GM23338 (cell line): ENCODE measurements around the gene MAN1C1. TPM values are rescaled to one million over a fixed set of nuclear protein-coding genes. Genes with fewer than 3 reads are reported as not detected.

Experiments used
- ATAC-seq: fragments of 200-7000 bp; cut with Tn5 transposase; 3 replicates; pipeline ENCODE4 v1.9.1; 2020
- DNase-seq: peaks from one replicate; pipeline ENCODE4 v3.0.0-alpha.2; 2015; ENCODE audit warnings: low spot score
- H2AFZ ChIP-seq: fragments of 200-600 bp; sonication (generic); 2 replicates; pipeline ENCODE4 v1.8.0; 2016; ENCODE audit warnings: antibody characterized with exemption, mild to moderate bottlenecking, moderate library complexity
- H3F3A ChIP-seq: fragments of 200-600 bp; sonication (generic); replicated peaks from 2 replicates; pipeline ENCODE4 v1.8.0; 2017; ENCODE audit warnings: antibody characterized with exemption, mixed run types, low read depth
- H3K27ac ChIP-seq: fragments of 200-600 bp; sonication (generic); 2 replicates; pipeline ENCODE4 v1.6.1; 2016; ENCODE audit warnings: low read depth
- H3K27me3 ChIP-seq: fragments of 200-600 bp; sonication (generic); 2 replicates; pipeline ENCODE4 v1.8.0; 2016; ENCODE audit warnings: mild to moderate bottlenecking, mixed run types, moderate library complexity; ENCODE audit not compliant: insufficient read depth
- H3K36me3 ChIP-seq: fragments of 200-600 bp; sonication (generic); 2 replicates; pipeline ENCODE4 v1.8.0; 2016; ENCODE audit warnings: mild to moderate bottlenecking; ENCODE audit not compliant: insufficient read depth
- H3K4me1 ChIP-seq: fragments of 200-600 bp; sonication (generic); 2 replicates; pipeline ENCODE4 v1.8.0; 2016; ENCODE audit warnings: mild to moderate bottlenecking, moderate library complexity; ENCODE audit not compliant: insufficient read depth
- H3K4me2 ChIP-seq: fragments of 200-600 bp; sonication (generic); 2 replicates; pipeline ENCODE4 v1.7.1; 2017; ENCODE audit warnings: mixed run types
- H3K4me3 ChIP-seq: fragments of 200-600 bp; sonication (generic); 2 replicates; pipeline ENCODE4 v1.6.1; 2016; ENCODE audit warnings: mixed run types
- H3K79me2 ChIP-seq: fragments of 200-600 bp; sonication (generic); replicated peaks from 2 replicates; pipeline ENCODE4 v1.8.0; 2017; ENCODE audit warnings: mild to moderate bottlenecking; ENCODE audit not compliant: insufficient read depth
- H3K9me2 ChIP-seq: fragments of 200-600 bp; sonication (generic); 2 replicates; pipeline ENCODE4 v1.8.0; 2017; ENCODE audit not compliant: insufficient read depth
- H4K20me1 ChIP-seq: fragments of 200-600 bp; sonication (generic); replicated peaks from 2 replicates; pipeline ENCODE4 v1.8.0; 2017; ENCODE audit warnings: mild to moderate bottlenecking; ENCODE audit not compliant: insufficient read depth
- H3K27ac Mint-ChIP-seq: 2 replicates; pipeline ENCODE4 v1.8.0; 2020; ENCODE audit warnings: inconsistent platforms, mild to moderate bottlenecking, moderate library complexity, mixed read lengths
- H3K27me3 Mint-ChIP-seq: 3 replicates; pipeline ENCODE4 v1.8.0; 2022; ENCODE audit warnings: low read depth, mild to moderate bottlenecking, moderate library complexity, mixed read lengths, inconsistent platforms; ENCODE audit not compliant: insufficient read depth, poor library complexity
- H3K36me3 Mint-ChIP-seq: 3 replicates; pipeline ENCODE4 v1.8.0; 2021; ENCODE audit warnings: low read depth, mild to moderate bottlenecking, inconsistent platforms, moderate library complexity, mixed read lengths
- H3K4me1 Mint-ChIP-seq: 3 replicates; pipeline ENCODE4 v1.8.0; 2020; ENCODE audit warnings: mild to moderate bottlenecking, inconsistent platforms, mixed read lengths
- H3K4me3 Mint-ChIP-seq: 3 replicates; pipeline ENCODE4 v1.8.0; 2021; ENCODE audit warnings: moderate library complexity, mild to moderate bottlenecking, inconsistent platforms, mixed read lengths
- H3K9me3 Mint-ChIP-seq: 3 replicates; pipeline ENCODE4 v1.8.0; 2020; ENCODE audit warnings: moderate library complexity, mild to moderate bottlenecking, inconsistent platforms, mixed read lengths
- CREB1 ChIP-seq: fragments of 250-450 bp; sonication (Bioruptor Pico); IDR thresholded peaks from 2 replicates; pipeline ENCODE4 v1.5.0; 2020; ENCODE audit warnings: low read depth, mild to moderate bottlenecking, moderate library complexity
- ETS1 ChIP-seq: IDR thresholded peaks from 2 replicates; pipeline ENCODE4 v1.6.1; 2016; ENCODE audit warnings: antibody characterized with exemption
- EZH2 ChIP-seq: fragments of 200-600 bp; sonication (generic); IDR thresholded peaks from one replicate; pipeline ENCODE4 v1.8.0; 2017; ENCODE audit warnings: antibody characterized with exemption, mild to moderate bottlenecking, low read depth; ENCODE audit not compliant: unreplicated experiment
- POLR2AphosphoS5 ChIP-seq: IDR thresholded peaks from 2 replicates; pipeline ENCODE4 v1.6.1; 2016; ENCODE audit warnings: antibody characterized with exemption, low read depth
- REST ChIP-seq: IDR thresholded peaks from one replicate; pipeline ENCODE4 v1.6.1; 2018; ENCODE audit warnings: antibody characterized with exemption; ENCODE audit not compliant: unreplicated experiment
- ZNF114 ChIP-seq: fragments of 250-450 bp; sonication (Bioruptor Pico); IDR thresholded peaks from 2 replicates; pipeline ENCODE4 v1.5.0; 2020; ENCODE audit warnings: mild to moderate bottlenecking, moderate library complexity
- ZNF331 ChIP-seq: fragments of 250-450 bp; sonication (Bioruptor Pico); IDR thresholded peaks from 2 replicates; pipeline ENCODE4 v1.5.0; 2020; ENCODE audit warnings: low read depth, mild to moderate bottlenecking, moderate library complexity
- ZNF462 ChIP-seq: fragments of 250-450 bp; sonication (Bioruptor Pico); IDR thresholded peaks from 2 replicates; pipeline ENCODE4 v1.5.0; 2020; ENCODE audit warnings: mild to moderate bottlenecking, moderate library complexity
- polyA plus RNA-seq: library from polyadenylated mRNA; unstranded; fragments of >200 nt; fragmentation: Nextera tagmentation; extraction: Ambion mirVana; gene quantifications from 2 replicates; pipeline ENCODE4 v1.2.1, GENCODE V29; 2016
- total RNA-seq: library from RNA; depleted of rRNA; stranded (reverse); fragments of >200 nt; shearing (Covaris generic); gene quantifications from 2 replicates; pipeline ENCODE4 v1.2.3, GENCODE V29; 2014

The MAN1C1 gene
- total and polyA plus RNA-seq, 2 experiments from 2014 or later: 5.4 to 13.6 TPM

DNA sequence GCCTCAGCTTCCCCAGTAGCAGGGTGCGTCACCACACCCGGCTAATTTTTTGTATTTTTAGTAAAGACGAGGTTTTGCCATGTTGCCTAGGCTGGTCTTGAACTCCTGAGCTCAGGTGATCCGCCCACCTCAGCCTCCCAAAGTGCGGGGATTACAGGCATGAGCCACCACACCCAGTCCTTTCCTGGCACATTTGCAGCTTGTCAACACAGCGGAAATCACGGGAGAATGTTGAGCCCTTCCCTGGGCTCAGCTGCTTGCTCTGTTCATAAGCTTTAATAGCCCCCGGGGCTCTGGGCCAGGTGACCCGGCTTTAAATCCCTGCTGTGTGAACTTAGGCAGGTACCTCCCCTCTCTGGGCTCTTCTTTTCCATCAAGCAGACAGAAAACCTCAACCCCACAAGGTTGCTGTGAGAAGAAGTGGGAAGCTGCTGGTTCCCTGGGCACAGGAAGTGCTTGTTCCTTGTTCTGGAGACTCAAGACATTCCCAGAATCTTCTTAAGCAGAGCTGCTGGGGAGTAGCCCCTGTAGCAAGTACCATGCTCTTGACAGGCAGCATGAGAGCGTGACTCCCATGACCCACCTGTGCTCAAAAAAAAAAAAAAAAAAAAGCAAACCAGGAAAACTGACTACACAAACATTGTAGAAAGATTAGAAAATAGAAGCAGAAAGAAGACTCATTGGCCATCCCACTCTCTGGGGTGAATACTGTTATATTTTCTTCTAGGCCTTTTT is 168.9 kb downstream of the MAN1C1 start:
- no peaks in the 10 kb centered on the region for H3K36me3 ChIP-seq
- Mint-ChIP-seq H3K27ac (no peak overlapping the region), H3K36me3 (no peaks in the 10 kb centered on the region), H3K4me1 (peaks cover 32% of the 10 kb centered on the region), H3K27me3 (peaks cover 9% of the 10 kb centered on the region), H3K9me3 (no peaks in the 10 kb centered on the region), H3K4me3 (no peak overlapping the region)
- no peaks in the 10 kb centered on the region for H3K9me2 ChIP-seq
- no peak for DNase-seq
- H3F3A ChIP-seq: no peaks in the 10 kb centered on the region
- no peak overlapping the region for H3K27ac ChIP-seq
- H3K4me1 ChIP-seq: peaks cover 11% of the 10 kb centered on the region
- no peaks in the 10 kb centered on the region for H3K79me2 ChIP-seq
- TF ChIP-seq ETS1 (no peak), REST (no peak), ZNF331 (CRISPR knock-in tag) (no peak), EZH2 (no peak), ZNF462 (no peak), ZNF114 (CRISPR knock-in tag) (no peak), CREB1 (CRISPR knock-in tag) (no peak), POLR2AphosphoS5 (no peak)
- H3K4me3 ChIP-seq: no peak overlapping the region
- no peak overlapping the region for H3K4me2 ChIP-seq
- no peak for ATAC-seq
- no peak overlapping the region for H2AFZ ChIP-seq
- no peaks in the 10 kb centered on the region for H3K27me3 ChIP-seq
- no peaks in the 10 kb centered on the region for H4K20me1 ChIP-seq
